ENCODE data around the gene TADA2A. TPM values are rescaled to one million over a fixed set of nuclear protein-coding genes. Genes with fewer than 3 reads are reported as not detected.
"Not testable (repeated sequence)": the region's sequence is repeated elsewhere in the genome, so short reads cannot be mapped to it uniquely, and the experiment has no call there.

Gene TADA2A
- total and polyA plus RNA-seq, 5 experiments from 2014 or later = 6.9 to 32.4 (median 17.4) TPM

GRCh38 chr17:37511642-37512041, 105.0 kb downstream of the TADA2A start:
- H3K9me3 Mint-ChIP-seq, H3K27ac Mint-ChIP-seq: not testable (repeated sequence)
- POLR2A ChIA-PET = interaction anchor here (0.6 kb wide), 1 partner anchor 30 kb away, joined by 3 read pairs; no protein-coding TSS in a partner anchor

GRCh38 chr17:37512442-37513068, 105.9 kb downstream of the TADA2A start:
- Mint-ChIP-seq H3K27me3 (no peaks in the 10 kb centered on the region), H3K4me3 (no peak overlapping the region), H3K36me3 (peaks cover 0 to 58% (median under 1%) of the 10 kb centered on the region in 3 donors), H3K4me1 (peaks cover 8 to 17% (median 13%) of the 10 kb centered on the region in 4 donors), H3K9me3 (no peaks in the 10 kb centered on the region), H3K27ac (peak overlapping the region in 4 of 10 donors; percentile 2 to 79 (median 54))
- POLR2A ChIA-PET = no interaction called here
- DNase-seq (no peak), ATAC-seq (no peak)

More at GRCh38 chr17:37511642-37512041, 105.0 kb downstream of the TADA2A start:
- Mint-ChIP-seq H3K4me1 (peaks cover 9 to 20% (median 13%) of the 10 kb centered on the region in 4 donors), H3K36me3 (peaks cover 0 to 49% (median 0%) of the 10 kb centered on the region in 3 donors)
- not testable (repeated sequence) for DNase-seq, ATAC-seq, H3K27me3 Mint-ChIP-seq, H3K4me3 Mint-ChIP-seq

- DNase-seq (no peak), ATAC-seq (no peak)
- H3K4me3 Mint-ChIP-seq = no peak overlapping the region
- no peaks in the 10 kb centered on the region for H3K9me3 Mint-ChIP-seq
- POLR2A ChIA-PET = no interaction called here
- H3K4me1 Mint-ChIP-seq = peaks cover 8 to 17% (median 13%) of the 10 kb centered on the region in 4 donors
- peaks cover 0 to 69% (median 6%) of the 10 kb centered on the region in 3 donors for H3K36me3 Mint-ChIP-seq
- peak overlapping the region in 2 of 10 donors; percentile 30 to 80 for H3K27ac Mint-ChIP-seq
- no peaks in the 10 kb centered on the region for H3K27me3 Mint-ChIP-seq
Measured at GRCh38 chr17:37513711-37514110, 107.0 kb downstream of the TADA2A start.

- ATAC-seq (no peak), DNase-seq (no peak)
- POLR2A ChIA-PET = interaction anchor here (1.4 kb wide), 1 partner anchor 27 kb away, joined by 3 read pairs; the partner anchor contains the start of gene DUSP14
- Mint-ChIP-seq H3K4me3 (no peak overlapping the region), H3K27ac (peak overlapping the region in 2 of 10 donors; percentile 41 to 43), H3K4me1 (peaks cover 5 to 14% (median 6%) of the 10 kb centered on the region in 4 donors), H3K9me3 (no peaks in the 10 kb centered on the region), H3K36me3 (peaks cover 0 to 89% (median 11%) of the 10 kb centered on the region in 3 donors), H3K27me3 (no peaks in the 10 kb centered on the region)
Measured at GRCh38 chr17:37516127-37516571, 109.5 kb downstream of the TADA2A start.

GRCh38 chr17:37517881-37518280, 111.2 kb downstream of the TADA2A start:
- POLR2A ChIA-PET = interaction anchor here (0.7 kb wide), 1 partner anchor 28 kb away, joined by 3 read pairs; no protein-coding TSS in a partner anchor
- Mint-ChIP-seq H3K27ac (peak overlapping the region in 4 of 10 donors; percentile 31 to 73 (median 36)), H3K9me3 (no peaks in the 10 kb centered on the region), H3K4me3 (no peak overlapping the region), H3K4me1 (peaks cover 8 to 14% (median 10%) of the 10 kb centered on the region in 4 donors), H3K27me3 (no peaks in the 10 kb centered on the region), H3K36me3 (peaks cover 0 to 89% (median 11%) of the 10 kb centered on the region in 3 donors)
- ATAC-seq = no peak
- no peak for DNase-seq

GRCh38 chr17:37518826-37519225, 112.1 kb downstream of the TADA2A start:
- Mint-ChIP-seq H3K4me3 (peak overlapping the region in 1 of 10 donors; percentile 4), H3K27ac (peak overlapping the region in 5 of 10 donors; percentile 12 to 45 (median 36)), H3K9me3 (no peaks in the 10 kb centered on the region), H3K4me1 (peaks cover 14 to 20% (median 16%) of the 10 kb centered on the region in 4 donors), H3K27me3 (no peaks in the 10 kb centered on the region), H3K36me3 (peaks cover 0 to 89% (median 11%) of the 10 kb centered on the region in 3 donors)
- POLR2A ChIA-PET = interaction anchor here (0.6 to 0.7 kb wide), 2 partner anchors 14 to 27 kb away, joined by 3 read pairs; no protein-coding TSS in a partner anchor
- ATAC-seq = no peak
- no peak for DNase-seq

- POLR2A ChIA-PET = interaction anchor here (0.6 kb wide), 1 partner anchor 14 kb away, joined by 3 read pairs; no protein-coding TSS in a partner anchor
- ATAC-seq (no peak), DNase-seq (no peak)
- peak overlapping the region in 9 of 10 donors; percentile 12 to 89 (median 47) for H3K27ac Mint-ChIP-seq
- no peaks in the 10 kb centered on the region for H3K27me3 Mint-ChIP-seq
- no peaks in the 10 kb centered on the region for H3K9me3 Mint-ChIP-seq
- peaks cover 15 to 25% (median 22%) of the 10 kb centered on the region in 4 donors for H3K4me1 Mint-ChIP-seq
- H3K36me3 Mint-ChIP-seq = peaks cover 0 to 91% (median 11%) of the 10 kb centered on the region in 3 donors
- H3K4me3 Mint-ChIP-seq = no peak overlapping the region
Measured at GRCh38 chr17:37519251-37519985, 112.7 kb downstream of the TADA2A start.

GRCh38 chr17:37520174-37520573, 113.5 kb downstream of the TADA2A start:
- H3K27me3 Mint-ChIP-seq = no peaks in the 10 kb centered on the region
- H3K4me1 Mint-ChIP-seq = peaks cover 19 to 29% (median 25%) of the 10 kb centered on the region in 4 donors
- H3K36me3 Mint-ChIP-seq = peaks cover 0 to 90% (median 11%) of the 10 kb centered on the region in 3 donors
- peak overlapping the region in 4 of 10 donors; percentile 7 to 44 (median 32) for H3K27ac Mint-ChIP-seq
- no peaks in the 10 kb centered on the region for H3K9me3 Mint-ChIP-seq
- DNase-seq (no peak), ATAC-seq (no peak)
- no peak overlapping the region for H3K4me3 Mint-ChIP-seq
- POLR2A ChIA-PET = no interaction called here

- peak overlapping the region in 8 of 10 donors; percentile 24 to 91 (median 70) for H3K27ac Mint-ChIP-seq
- ATAC-seq = no peak
- peak overlapping the region in 2 of 10 donors; percentile 12 to 59 for H3K4me3 Mint-ChIP-seq
- H3K27me3 Mint-ChIP-seq = no peaks in the 10 kb centered on the region
- H3K9me3 Mint-ChIP-seq = no peaks in the 10 kb centered on the region
- peaks cover 19 to 29% (median 26%) of the 10 kb centered on the region in 4 donors for H3K4me1 Mint-ChIP-seq
- POLR2A ChIA-PET = interaction anchor here (0.9 to 1.3 kb wide), 2 partner anchors 86 to 87 kb away, joined by 3 to 4 read pairs; partner anchors contain the start of gene SYNRG
- H3K36me3 Mint-ChIP-seq = peaks cover 0 to 89% (median 11%) of the 10 kb centered on the region in 3 donors
- no peak for DNase-seq
Measured at GRCh38 chr17:37521821-37522220, 115.1 kb downstream of the TADA2A start.

- H3K27me3 Mint-ChIP-seq = no peaks in the 10 kb centered on the region
- DNase-seq = peak in 1 of 10 donors; percentile 16
- peak overlapping the region in 6 of 10 donors; percentile 8 to 53 (median 40) for H3K4me3 Mint-ChIP-seq
- H3K27ac Mint-ChIP-seq = peak overlapping the region; percentile 67 to 94 (median 91)
- no peaks in the 10 kb centered on the region for H3K9me3 Mint-ChIP-seq
- peaks cover 0 to 85% (median 5%) of the 10 kb centered on the region in 3 donors for H3K36me3 Mint-ChIP-seq
- H3K4me1 Mint-ChIP-seq = peaks cover 21 to 34% (median 29%) of the 10 kb centered on the region in 4 donors
- POLR2A ChIA-PET = interaction anchor here (1.4 kb wide), 1 partner anchor 86 kb away, joined by 5 read pairs; the partner anchor contains the start of gene SYNRG
- peak; percentile 55 to 58 for ATAC-seq
Measured at GRCh38 chr17:37523715-37524219, 117.1 kb downstream of the TADA2A start.

- Mint-ChIP-seq H3K36me3 (peaks cover 0 to 87% (median 6%) of the 10 kb centered on the region in 3 donors), H3K9me3 (no peaks in the 10 kb centered on the region), H3K27ac (peak overlapping the region; percentile 2 to 92 (median 46)), H3K27me3 (no peaks in the 10 kb centered on the region), H3K4me1 (peaks cover 14 to 26% (median 19%) of the 10 kb centered on the region in 4 donors), H3K4me3 (no peak overlapping the region)
- POLR2A ChIA-PET = interaction anchor here (3.4 kb wide), 1 partner anchor 82 kb away, joined by 17 read pairs; the partner anchor contains the start of gene SYNRG
- ATAC-seq (peak; percentile 83 to 88), DNase-seq (peak in 7 of 10 donors; percentile 27 to 65 (median 40))
Measured at GRCh38 chr17:37527249-37527851, 120.7 kb downstream of the TADA2A start.

Measured in naive thymus-derived CD8-positive, alpha-beta T cell (primary cell).